Measurements from ENCODE around the gene JAKMIP1. TPM values are rescaled to one million over a fixed set of nuclear protein-coding genes. Genes with fewer than 3 reads are reported as not detected.

Gene JAKMIP1
- polyA plus RNA-seq, 1 experiment: not detected

DNA sequence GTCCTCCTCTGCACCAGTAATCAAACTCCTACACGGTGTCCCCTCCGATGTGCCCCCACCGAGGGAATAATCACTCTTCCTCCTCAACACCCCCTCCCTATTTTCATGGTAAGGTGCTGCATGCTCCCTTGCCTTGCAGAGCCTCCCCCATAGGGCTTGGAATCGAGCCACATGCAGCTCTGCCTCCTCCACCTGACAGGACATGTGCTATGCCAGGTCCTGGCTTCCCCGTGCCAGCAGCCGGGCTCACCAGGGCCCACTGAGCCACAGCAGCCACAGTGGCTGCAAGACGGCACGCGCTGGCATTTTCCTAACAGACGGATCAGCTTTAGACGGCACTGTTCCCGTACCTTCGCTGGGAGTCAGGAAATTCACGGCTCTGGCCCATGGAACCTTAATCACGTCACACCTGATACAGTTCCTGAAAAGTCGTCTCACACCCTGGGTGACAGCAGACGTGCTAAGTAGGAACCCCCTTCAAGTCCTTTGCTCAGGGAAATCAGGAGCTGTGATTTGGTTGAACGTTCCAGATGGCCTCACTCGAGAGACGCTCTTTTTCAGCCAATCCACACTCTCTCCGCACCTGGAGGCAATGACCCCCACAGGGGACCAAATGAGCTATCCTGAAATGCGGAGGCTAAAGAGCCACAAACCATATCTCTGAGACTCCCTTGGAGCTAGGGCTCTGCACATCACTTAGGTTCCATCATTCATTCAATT lies 63.2 kb downstream of the JAKMIP1 start:
- CTCF ChIA-PET: no interaction called here
- H3K4me3 ChIP-seq (ENCODE audit: low read depth, low read length): no peak overlapping the region
- peaks cover 32% of the 10 kb centered on the region for H3K9me3 ChIP-seq (ENCODE audit: control insufficient read depth, insufficient read depth, low read length)
- H3K27ac ChIP-seq (ENCODE audit: low read depth, low read length): no peak overlapping the region
- no peaks in the 10 kb centered on the region for H3K27me3 ChIP-seq (ENCODE audit: control insufficient read depth, insufficient read depth, low read length)
- POLR2A ChIA-PET: no interaction called here
- TF ChIP-seq, protein P1, sequence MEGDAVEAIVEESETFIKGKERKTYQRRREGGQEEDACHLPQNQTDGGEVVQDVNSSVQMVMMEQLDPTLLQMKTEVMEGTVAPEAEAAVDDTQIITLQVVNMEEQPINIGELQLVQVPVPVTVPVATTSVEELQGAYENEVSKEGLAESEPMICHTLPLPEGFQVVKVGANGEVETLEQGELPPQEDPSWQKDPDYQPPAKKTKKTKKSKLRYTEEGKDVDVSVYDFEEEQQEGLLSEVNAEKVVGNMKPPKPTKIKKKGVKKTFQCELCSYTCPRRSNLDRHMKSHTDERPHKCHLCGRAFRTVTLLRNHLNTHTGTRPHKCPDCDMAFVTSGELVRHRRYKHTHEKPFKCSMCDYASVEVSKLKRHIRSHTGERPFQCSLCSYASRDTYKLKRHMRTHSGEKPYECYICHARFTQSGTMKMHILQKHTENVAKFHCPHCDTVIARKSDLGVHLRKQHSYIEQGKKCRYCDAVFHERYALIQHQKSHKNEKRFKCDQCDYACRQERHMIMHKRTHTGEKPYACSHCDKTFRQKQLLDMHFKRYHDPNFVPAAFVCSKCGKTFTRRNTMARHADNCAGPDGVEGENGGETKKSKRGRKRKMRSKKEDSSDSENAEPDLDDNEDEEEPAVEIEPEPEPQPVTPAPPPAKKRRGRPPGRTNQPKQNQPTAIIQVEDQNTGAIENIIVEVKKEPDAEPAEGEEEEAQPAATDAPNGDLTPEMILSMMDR (IDR thresholded peaks at IDR 0.05; ENCODE audit: low read depth, low read length): no peak
- no peak for DNase-seq (ENCODE audit: low read depth, low spot score)

GRCh38 chr4:6134612-6135220 lies 65.6 kb downstream of the JAKMIP1 start:
- Histone ChIP-seq H3K27ac (ENCODE audit: low read depth, low read length) (no peak overlapping the region), H3K9me3 (ENCODE audit: control insufficient read depth, insufficient read depth, low read length) (peaks cover 25% of the 10 kb centered on the region), H3K27me3 (ENCODE audit: control insufficient read depth, insufficient read depth, low read length) (no peaks in the 10 kb centered on the region), H3K4me3 (ENCODE audit: low read depth, low read length) (no peak overlapping the region)
- POLR2A ChIA-PET: no interaction called here
- CTCF ChIA-PET: no interaction called here
- no peak for DNase-seq (ENCODE audit: low read depth, low spot score)
- TF ChIP-seq, protein P1 (IDR thresholded peaks at IDR 0.05; ENCODE audit: low read depth, low read length): no peak

GRCh38 chr4:6132716-6133115 lies 67.6 kb downstream of the JAKMIP1 start:
- ChIA-PET CTCF (no interaction called here), POLR2A (no interaction called here)

DNA sequence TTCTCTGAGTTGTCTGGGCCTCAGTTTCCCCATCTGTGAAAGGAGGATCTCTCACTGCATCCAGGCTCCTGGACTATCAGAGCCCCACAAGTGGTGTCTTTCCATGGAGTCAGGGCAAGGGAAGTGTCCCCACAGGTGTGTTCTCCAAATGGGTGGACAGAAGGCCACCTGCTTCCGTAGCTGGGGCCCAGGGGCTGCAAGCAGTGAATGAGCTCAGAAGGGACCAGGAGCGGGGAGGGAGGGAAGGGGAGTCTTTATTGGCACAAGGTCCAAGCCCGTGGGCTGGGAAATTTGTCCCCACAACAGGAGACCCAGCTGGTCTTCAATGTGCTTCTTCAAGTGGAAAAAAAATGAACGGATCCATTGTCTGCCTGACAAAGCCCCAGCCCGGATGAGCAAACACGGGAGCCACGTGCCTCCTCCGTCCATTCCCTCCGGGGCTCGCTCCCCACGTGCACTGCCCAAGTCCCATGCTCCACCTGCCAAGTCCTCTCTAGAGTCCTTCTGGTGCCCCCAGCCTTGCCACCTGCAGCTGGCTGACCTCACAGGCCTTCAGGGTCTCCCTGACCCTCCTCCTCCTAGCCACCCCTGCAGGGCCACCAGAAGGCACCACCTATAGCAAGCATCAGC lies 72.0 kb downstream of the JAKMIP1 start:
- POLR2A ChIA-PET: no interaction called here
- Histone ChIP-seq H3K4me3 (ENCODE audit: low read depth, low read length) (no peak overlapping the region), H3K9me3 (ENCODE audit: control insufficient read depth, insufficient read depth, low read length) (peaks cover 39% of the 10 kb centered on the region), H3K27me3 (ENCODE audit: control insufficient read depth, insufficient read depth, low read length) (no peaks in the 10 kb centered on the region), H3K27ac (ENCODE audit: low read depth, low read length) (no peak overlapping the region)
- CTCF ChIA-PET: no interaction called here
- DNase-seq (ENCODE audit: low read depth, low spot score): no peak
- TF ChIP-seq, protein P1 (IDR thresholded peaks at IDR 0.05; ENCODE audit: low read depth, low read length): no peak

More at GRCh38 chr4:6132716-6133115, 67.6 kb downstream of the JAKMIP1 start:
- TF ChIP-seq, protein P1 (IDR thresholded peaks at IDR 0.05; ENCODE audit: low read depth, low read length): no peak
- H3K4me3 ChIP-seq (ENCODE audit: low read depth, low read length): no peak overlapping the region
- DNase-seq (ENCODE audit: low read depth, low spot score): no peak
- H3K27me3 ChIP-seq (ENCODE audit: control insufficient read depth, insufficient read depth, low read length): no peaks in the 10 kb centered on the region
- H3K27ac ChIP-seq (ENCODE audit: low read depth, low read length): no peak overlapping the region
- H3K9me3 ChIP-seq (ENCODE audit: control insufficient read depth, insufficient read depth, low read length): peaks cover 31% of the 10 kb centered on the region

All from AG04450 (cell line).